ENCODE results near the gene RPL10A. TPM values are rescaled to one million over a fixed set of nuclear protein-coding genes. Genes with fewer than 3 reads are reported as not detected.

RPL10A gene
- polyA plus RNA-seq, 1 donor, result 2,412 TPM

DNA sequence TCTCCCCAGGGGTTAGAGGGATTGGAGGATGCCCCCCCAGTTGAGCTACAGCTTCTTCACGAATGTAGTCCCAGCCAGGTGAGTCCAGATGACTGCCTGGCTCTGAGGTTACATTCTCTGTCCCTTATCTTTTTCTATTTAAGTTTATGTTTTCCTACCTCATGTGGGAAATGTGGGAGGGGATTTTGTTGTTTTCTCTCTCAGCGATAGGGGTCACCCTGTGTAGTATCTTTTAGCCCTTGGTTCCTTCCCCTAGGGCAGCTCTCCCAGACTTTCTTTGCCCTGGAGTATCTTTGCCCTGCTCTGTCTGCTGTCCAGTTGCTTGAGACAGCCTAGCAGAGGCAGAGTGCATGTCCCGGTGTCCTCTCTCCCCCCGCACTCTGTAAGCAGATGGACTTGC, 10.3 kb upstream of the RPL10A start:
- Histone ChIP-seq H3K9me3 (ENCODE audit: control insufficient read depth, low read depth, low read length) (no peaks in the 10 kb centered on the region), H3K36me3 (ENCODE audit: control insufficient read depth, insufficient read depth, low read length) (peaks cover 53% of the 10 kb centered on the region), H3K27ac (ENCODE audit: low read length) (no peak overlapping the region), H3K4me1 (ENCODE audit: control insufficient read depth, insufficient read depth, low read length) (peaks cover 11% of the 10 kb centered on the region), H3K4me3 (ENCODE audit: low read length) (no peak overlapping the region), H3K27me3 (ENCODE audit: control insufficient read depth, insufficient read depth, low read length) (no peaks in the 10 kb centered on the region)
- no CpG with 5 or more reads among the region's 4 CpGs for WGBS (ENCODE audit: insufficient coverage, low lambda C conversion rate)
- DNase-seq, result no peak

- Histone ChIP-seq H3K4me1 (ENCODE audit: control insufficient read depth, insufficient read depth, low read length) (no peaks in the 10 kb centered on the region), H3K27me3 (ENCODE audit: control insufficient read depth, insufficient read depth, low read length) (no peaks in the 10 kb centered on the region), H3K4me3 (ENCODE audit: low read length) (no peak overlapping the region), H3K9me3 (ENCODE audit: control insufficient read depth, low read depth, low read length) (no peaks in the 10 kb centered on the region), H3K27ac (ENCODE audit: low read length) (no peak overlapping the region), H3K36me3 (ENCODE audit: control insufficient read depth, insufficient read depth, low read length) (peaks cover 58% of the 10 kb centered on the region)
- no CpG with 5 or more reads among the region's 3 CpGs for WGBS (ENCODE audit: insufficient coverage, low lambda C conversion rate)
- DNase-seq, result no peak
These were observed 6.9 kb upstream of the RPL10A start for GRCh38 chr6:35461270-35461669.

DNA sequence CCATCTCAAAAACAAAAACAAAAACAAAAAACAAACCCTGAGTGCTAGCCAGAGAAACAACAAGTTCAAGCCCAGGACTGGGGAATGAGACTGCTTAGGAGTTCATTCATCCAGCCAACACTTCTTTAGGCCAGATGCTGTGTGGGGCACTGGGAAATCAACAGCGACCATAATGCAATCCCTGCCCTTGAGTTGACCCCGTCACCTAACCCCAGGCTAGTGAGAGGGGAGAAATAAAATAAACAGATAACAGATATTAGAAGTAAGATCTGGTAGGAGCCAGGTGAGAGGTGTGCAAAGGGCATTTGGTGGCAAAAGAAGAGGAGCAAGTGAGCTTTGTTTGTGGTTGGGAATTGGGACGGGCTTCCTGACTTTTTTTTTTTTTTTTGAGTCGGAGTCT, 4.9 kb upstream of the RPL10A start:
- Histone ChIP-seq H3K27me3 (ENCODE audit: control insufficient read depth, insufficient read depth, low read length) (no peaks in the 10 kb centered on the region), H3K9me3 (ENCODE audit: control insufficient read depth, low read depth, low read length) (peaks cover under 1% of the 10 kb centered on the region), H3K27ac (ENCODE audit: low read length) (no peak overlapping the region), H3K36me3 (ENCODE audit: control insufficient read depth, insufficient read depth, low read length) (peaks cover 44% of the 10 kb centered on the region), H3K4me1 (ENCODE audit: control insufficient read depth, insufficient read depth, low read length) (peaks cover 4% of the 10 kb centered on the region), H3K4me3 (ENCODE audit: low read length) (no peak overlapping the region)
- WGBS (ENCODE audit: insufficient coverage, low lambda C conversion rate), result no CpG with 5 or more reads among the region's 4 CpGs
- DNase-seq, result no peak

DNA sequence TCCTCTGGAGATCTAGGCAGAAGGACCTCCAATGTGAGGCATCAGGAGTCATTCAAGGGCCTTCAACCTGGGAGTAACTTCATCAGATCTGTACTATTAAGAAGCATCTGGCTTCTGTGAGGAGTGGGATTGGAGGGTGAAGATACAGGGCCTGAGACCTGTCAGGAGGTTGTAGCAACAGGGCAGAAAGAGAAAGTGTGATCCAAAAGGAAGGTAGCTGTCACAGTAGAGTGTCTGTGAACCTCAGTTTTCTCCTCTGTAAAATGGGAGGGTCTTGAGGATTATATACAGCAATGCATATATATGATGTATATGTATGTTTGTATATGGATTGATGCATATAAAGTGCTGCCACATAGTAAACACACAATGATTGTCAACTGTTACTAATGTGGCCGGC, 2.6 kb upstream of the RPL10A start:
- Histone ChIP-seq H3K36me3 (ENCODE audit: control insufficient read depth, insufficient read depth, low read length) (peaks cover 47% of the 10 kb centered on the region), H3K9me3 (ENCODE audit: control insufficient read depth, low read depth, low read length) (peaks cover 3% of the 10 kb centered on the region), H3K27ac (ENCODE audit: low read length) (no peak overlapping the region), H3K4me3 (ENCODE audit: low read length) (no peak overlapping the region), H3K27me3 (ENCODE audit: control insufficient read depth, insufficient read depth, low read length) (no peaks in the 10 kb centered on the region), H3K4me1 (ENCODE audit: control insufficient read depth, insufficient read depth, low read length) (peaks cover 13% of the 10 kb centered on the region)
- DNase-seq, result no peak
- no CpG with 5 or more reads among the region's 1 CpG for WGBS (ENCODE audit: insufficient coverage, low lambda C conversion rate)

GRCh38 chr6:35468980-35469750, 964 bp downstream of the RPL10A start:
- no peak for DNase-seq
- Histone ChIP-seq H3K4me3 (ENCODE audit: low read length) (peak overlapping the region; percentile 92), H3K27me3 (ENCODE audit: control insufficient read depth, insufficient read depth, low read length) (no peaks in the 10 kb centered on the region), H3K27ac (ENCODE audit: low read length) (peak overlapping the region; percentile 77), H3K4me1 (ENCODE audit: control insufficient read depth, insufficient read depth, low read length) (peaks cover 20% of the 10 kb centered on the region), H3K9me3 (ENCODE audit: control insufficient read depth, low read depth, low read length) (peaks cover 3% of the 10 kb centered on the region), H3K36me3 (ENCODE audit: control insufficient read depth, insufficient read depth, low read length) (peaks cover 60% of the 10 kb centered on the region)
- WGBS (ENCODE audit: insufficient coverage, low lambda C conversion rate), result no CpG with 5 or more reads among the region's 37 CpGs

DNA sequence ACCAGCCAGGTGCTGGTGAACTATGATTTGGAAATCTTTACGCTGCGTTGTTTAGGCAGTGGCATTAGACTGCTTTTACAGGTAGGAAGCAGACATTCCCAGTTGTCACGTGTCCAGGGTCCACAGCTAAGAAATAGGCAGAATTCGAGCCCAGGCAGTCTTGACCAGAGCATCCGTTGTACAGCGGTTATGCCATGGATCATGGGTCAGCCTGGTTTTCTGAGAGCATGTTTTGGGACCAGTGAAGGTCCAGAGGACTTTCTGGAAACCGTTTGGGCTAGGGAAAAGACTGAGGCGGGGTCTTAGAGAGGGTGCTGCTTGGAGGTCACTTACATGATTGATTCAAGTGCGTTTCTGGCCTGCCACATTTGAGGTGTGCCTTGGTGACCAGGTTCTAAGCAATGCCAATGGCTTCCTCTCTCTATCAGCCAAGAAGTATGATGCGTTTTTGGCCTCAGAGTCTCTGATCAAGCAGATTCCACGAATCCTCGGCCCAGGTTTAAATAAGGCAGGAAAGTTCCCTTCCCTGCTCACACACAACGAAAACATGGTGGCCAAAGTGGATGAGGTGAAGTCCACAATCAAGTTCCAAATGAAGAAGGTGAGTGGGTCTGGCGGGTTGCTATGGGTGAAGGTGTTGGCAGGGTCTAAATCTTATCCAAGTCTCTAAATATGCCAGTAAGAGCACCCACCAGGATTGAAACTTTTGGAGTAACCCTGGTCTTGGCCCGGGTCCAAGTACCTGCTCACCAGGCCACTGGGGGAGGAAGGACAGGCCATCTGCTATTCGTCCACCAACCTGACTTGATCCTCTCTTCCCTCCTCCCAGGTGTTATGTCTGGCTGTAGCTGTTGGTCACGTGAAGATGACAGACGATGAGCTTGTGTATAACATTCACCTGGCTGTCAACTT, 1.8 kb downstream of the RPL10A start:
- H3K4me3 ChIP-seq (ENCODE audit: low read length), result peak overlapping the region; percentile 92
- peak in 1 of 2 donors; percentile 48 for DNase-seq
- peak overlapping the region; percentile 77 for H3K27ac ChIP-seq (ENCODE audit: low read length)
- peaks cover 3% of the 10 kb centered on the region for H3K9me3 ChIP-seq (ENCODE audit: control insufficient read depth, low read depth, low read length)
- H3K4me1 ChIP-seq (ENCODE audit: control insufficient read depth, insufficient read depth, low read length), result peaks cover 20% of the 10 kb centered on the region
- H3K27me3 ChIP-seq (ENCODE audit: control insufficient read depth, insufficient read depth, low read length), result no peaks in the 10 kb centered on the region
- peaks cover 69% of the 10 kb centered on the region for H3K36me3 ChIP-seq (ENCODE audit: control insufficient read depth, insufficient read depth, low read length)
- WGBS (ENCODE audit: insufficient coverage, low lambda C conversion rate), result no CpG with 5 or more reads among the region's 18 CpGs

DNA sequence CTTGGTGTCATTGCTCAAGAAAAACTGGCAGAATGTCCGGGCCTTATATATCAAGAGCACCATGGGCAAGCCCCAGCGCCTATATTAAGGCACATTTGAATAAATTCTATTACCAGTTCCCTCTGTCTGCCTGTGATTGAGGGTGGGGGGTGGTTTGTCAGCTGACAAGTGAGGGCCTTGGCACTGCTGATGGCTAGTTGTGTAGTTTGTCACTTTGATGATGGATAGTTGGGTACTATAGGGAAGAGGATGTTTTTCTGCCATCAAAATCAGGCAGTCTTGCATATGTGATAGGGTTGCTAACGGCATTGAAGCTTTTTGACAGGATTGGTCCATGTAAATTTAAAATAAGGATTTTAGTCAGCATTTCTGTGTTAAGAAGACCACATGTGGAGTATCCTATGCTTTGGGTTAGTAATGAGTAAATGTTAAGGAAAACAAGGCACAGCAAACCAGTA, 2.5 kb downstream of the RPL10A start:
- Histone ChIP-seq H3K9me3 (ENCODE audit: control insufficient read depth, low read depth, low read length) (peaks cover 3% of the 10 kb centered on the region), H3K27me3 (ENCODE audit: control insufficient read depth, insufficient read depth, low read length) (no peaks in the 10 kb centered on the region), H3K27ac (ENCODE audit: low read length) (peak overlapping the region; percentile 18), H3K4me3 (ENCODE audit: low read length) (no peak overlapping the region), H3K4me1 (ENCODE audit: control insufficient read depth, insufficient read depth, low read length) (peaks cover 20% of the 10 kb centered on the region), H3K36me3 (ENCODE audit: control insufficient read depth, insufficient read depth, low read length) (peaks cover 73% of the 10 kb centered on the region)
- DNase-seq, result no peak
- no CpG with 5 or more reads among the region's 3 CpGs for WGBS (ENCODE audit: insufficient coverage, low lambda C conversion rate)

DNA sequence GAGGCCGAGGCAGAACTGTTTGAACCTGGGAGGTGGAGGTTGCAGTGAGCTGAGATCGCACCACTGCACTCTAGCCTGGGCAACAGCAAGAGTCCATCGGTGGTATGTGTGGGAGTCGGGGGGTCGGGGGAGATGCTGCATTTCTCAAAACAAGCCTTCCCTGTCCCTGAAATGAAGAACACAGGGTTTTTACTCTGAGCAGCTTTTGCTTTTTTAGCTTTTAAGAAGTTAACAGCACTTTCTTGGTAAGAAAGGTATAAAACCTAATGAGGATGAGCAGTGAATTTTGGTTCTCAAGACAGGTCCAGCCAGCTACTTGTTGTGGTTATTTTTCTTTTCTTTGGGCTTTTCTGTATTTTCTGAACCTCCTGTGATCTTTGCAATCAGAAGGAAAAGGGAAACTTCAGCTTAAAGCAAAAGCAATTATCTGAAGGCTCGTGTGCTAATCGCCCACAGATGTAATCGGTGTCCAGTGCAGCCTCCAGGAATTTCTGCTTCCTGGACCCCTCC, 3.7 kb downstream of the RPL10A start:
- no peak for DNase-seq
- no CpG with 5 or more reads among the region's 8 CpGs for WGBS (ENCODE audit: insufficient coverage, low lambda C conversion rate)
- no peak overlapping the region for H3K4me3 ChIP-seq (ENCODE audit: low read length)
- H3K9me3 ChIP-seq (ENCODE audit: control insufficient read depth, low read depth, low read length), result peaks cover 3% of the 10 kb centered on the region
- no peak overlapping the region for H3K27ac ChIP-seq (ENCODE audit: low read length)
- no peaks in the 10 kb centered on the region for H3K27me3 ChIP-seq (ENCODE audit: control insufficient read depth, insufficient read depth, low read length)
- peaks cover 20% of the 10 kb centered on the region for H3K4me1 ChIP-seq (ENCODE audit: control insufficient read depth, insufficient read depth, low read length)
- peaks cover 71% of the 10 kb centered on the region for H3K36me3 ChIP-seq (ENCODE audit: control insufficient read depth, insufficient read depth, low read length)

GRCh38 chr6:35473075-35473849, 5.1 kb downstream of the RPL10A start:
- Histone ChIP-seq H3K36me3 (ENCODE audit: control insufficient read depth, insufficient read depth, low read length) (peaks cover 81% of the 10 kb centered on the region), H3K4me3 (ENCODE audit: low read length) (no peak overlapping the region), H3K4me1 (ENCODE audit: control insufficient read depth, insufficient read depth, low read length) (peaks cover 16% of the 10 kb centered on the region), H3K9me3 (ENCODE audit: control insufficient read depth, low read depth, low read length) (peaks cover 2% of the 10 kb centered on the region), H3K27ac (ENCODE audit: low read length) (no peak overlapping the region), H3K27me3 (ENCODE audit: control insufficient read depth, insufficient read depth, low read length) (no peaks in the 10 kb centered on the region)
- DNase-seq, result no peak
- no CpG with 5 or more reads among the region's 9 CpGs for WGBS (ENCODE audit: insufficient coverage, low lambda C conversion rate)

GRCh38 chr6:35473850-35474130, 5.6 kb downstream of the RPL10A start:
- Histone ChIP-seq H3K27ac (ENCODE audit: low read length) (no peak overlapping the region), H3K4me3 (ENCODE audit: low read length) (no peak overlapping the region), H3K27me3 (ENCODE audit: control insufficient read depth, insufficient read depth, low read length) (no peaks in the 10 kb centered on the region), H3K9me3 (ENCODE audit: control insufficient read depth, low read depth, low read length) (no peaks in the 10 kb centered on the region), H3K4me1 (ENCODE audit: control insufficient read depth, insufficient read depth, low read length) (peaks cover 16% of the 10 kb centered on the region), H3K36me3 (ENCODE audit: control insufficient read depth, insufficient read depth, low read length) (peaks cover 86% of the 10 kb centered on the region)
- DNase-seq, result no peak

All from large intestine (tissue), 3 donors.